H9 (cell line): Measurements from ENCODE around the gene EFCC1. TPM values are rescaled to one million over a fixed set of nuclear protein-coding genes. Genes with fewer than 3 reads are reported as not detected.

Experiments used
- DNase-seq: peaks from one replicate; pipeline ENCODE4 v3.0.0-alpha.2; 2017
- H2AFZ ChIP-seq: one replicate; pipeline ENCODE4 v1.6.1; 2013; ENCODE audit warnings: mild to moderate bottlenecking, low read length, control low read depth, moderate library complexity
- H2AK5ac ChIP-seq: 2 replicates; pipeline ENCODE4 v1.6.1; 2013; ENCODE audit warnings: low read length, control low read depth, mixed read lengths; ENCODE audit not compliant: insufficient read length
- H2BK120ac ChIP-seq: one replicate; pipeline ENCODE4 v1.6.1; 2013; ENCODE audit warnings: low read depth, mild to moderate bottlenecking, low read length, control low read depth, inconsistent platforms; ENCODE audit not compliant: poor library complexity, severe bottlenecking
- H2BK12ac ChIP-seq: 2 replicates; pipeline ENCODE4 v1.6.1; 2013; ENCODE audit warnings: low read length, control low read depth, mixed read lengths, low read depth; ENCODE audit not compliant: insufficient read length
- H2BK15ac ChIP-seq: 2 replicates; pipeline ENCODE4 v1.6.1; 2013; ENCODE audit warnings: low read depth, low read length, control low read depth
- H2BK20ac ChIP-seq: one replicate; pipeline ENCODE4 v1.6.1; 2013; ENCODE audit warnings: low read depth, mild to moderate bottlenecking, low read length, control low read depth, inconsistent platforms; ENCODE audit not compliant: poor library complexity, severe bottlenecking
- H2BK5ac ChIP-seq: 2 replicates; pipeline ENCODE4 v1.6.1; 2013; ENCODE audit warnings: low read length, control low read depth, mixed read lengths; ENCODE audit not compliant: insufficient read length
- H3K14ac ChIP-seq: 2 replicates; pipeline ENCODE4 v1.6.1; 2013; ENCODE audit warnings: low read length, control low read depth; ENCODE audit not compliant: insufficient read depth
- H3K18ac ChIP-seq: 2 replicates; pipeline ENCODE4 v1.6.1; 2013; ENCODE audit warnings: low read depth, mild to moderate bottlenecking, mixed read lengths, low read length, control low read depth; ENCODE audit not compliant: insufficient read length
- H3K23ac ChIP-seq: 2 replicates; pipeline ENCODE4 v1.6.1; 2013; ENCODE audit warnings: low read length, control low read depth, mixed read lengths, low read depth; ENCODE audit not compliant: insufficient read length
- H3K23me2 ChIP-seq: 2 replicates; pipeline ENCODE4 v1.6.1; 2013; ENCODE audit warnings: low read depth, mild to moderate bottlenecking, mixed read lengths, low read length, control low read depth; ENCODE audit not compliant: insufficient read length, poor library complexity, severe bottlenecking
- H3K27ac ChIP-seq: 2 replicates; pipeline ENCODE4 v1.5.1; 2013; ENCODE audit warnings: low read length, control low read depth, mixed read lengths, low read depth; ENCODE audit not compliant: insufficient read length
- H3K27me3 ChIP-seq: 2 replicates; pipeline ENCODE4 v1.6.1; 2013; ENCODE audit warnings: low read length, control low read depth, inconsistent platforms; ENCODE audit not compliant: insufficient read depth
- H3K4ac ChIP-seq: 2 replicates; pipeline ENCODE4 v1.6.1; 2013; ENCODE audit warnings: low read depth, mild to moderate bottlenecking, control low read depth, inconsistent platforms, low read length, moderate library complexity
- H3K4me1 ChIP-seq: 2 replicates; pipeline ENCODE4 v1.6.1; 2013; ENCODE audit warnings: low read length, control low read depth, inconsistent platforms; ENCODE audit not compliant: insufficient read depth
- H3K4me2 ChIP-seq: 2 replicates; pipeline ENCODE4 v1.6.1; 2013; ENCODE audit warnings: low read length, control low read depth, mixed read lengths; ENCODE audit not compliant: insufficient read length, insufficient read depth
- H3K56ac ChIP-seq: 2 replicates; pipeline ENCODE4 v1.6.1; 2013; ENCODE audit warnings: low read depth, mild to moderate bottlenecking, mixed read lengths, low read length, control low read depth; ENCODE audit not compliant: insufficient read length
- H3K79me1 ChIP-seq: 2 replicates; pipeline ENCODE4 v1.6.1; 2013; ENCODE audit warnings: low read depth, mild to moderate bottlenecking, moderate library complexity, low read length, control low read depth, inconsistent platforms; ENCODE audit not compliant: insufficient read depth, poor library complexity, severe bottlenecking
- H3K79me2 ChIP-seq: 2 replicates; pipeline ENCODE4 v1.6.1; 2013; ENCODE audit warnings: low read length, control low read depth, inconsistent platforms; ENCODE audit not compliant: insufficient read depth
- H3K9ac ChIP-seq: 2 replicates; pipeline ENCODE4 v1.6.1; 2013; ENCODE audit warnings: low read length, control low read depth, mixed read lengths; ENCODE audit not compliant: insufficient read length; ENCODE audit errors: extremely low read depth
- H3K9me3 ChIP-seq: one replicate; pipeline ENCODE4 v1.6.1; 2013; ENCODE audit warnings: low read depth, low read length, inconsistent platforms; ENCODE audit not compliant: control insufficient read depth
- H3T11ph ChIP-seq: one replicate; pipeline ENCODE4 v1.6.1; 2013; ENCODE audit warnings: mild to moderate bottlenecking, low read length, control low read depth, inconsistent platforms
- H4K20me1 ChIP-seq: one replicate; pipeline ENCODE4 v1.6.1; 2013; ENCODE audit not compliant: control insufficient read depth, insufficient read length, insufficient read depth
- H4K5ac ChIP-seq: 2 replicates; pipeline ENCODE4 v1.6.1; 2013; ENCODE audit warnings: low read depth, mild to moderate bottlenecking, mixed read lengths, low read length, control low read depth; ENCODE audit not compliant: insufficient read length
- H4K8ac ChIP-seq: replicated peaks from 2 replicates; pipeline ENCODE4 v1.6.1; 2013; ENCODE audit warnings: low read length, control low read depth, mixed read lengths, low read depth; ENCODE audit not compliant: insufficient read length
- H4K91ac ChIP-seq: 2 replicates; pipeline ENCODE4 v1.6.1; 2013; ENCODE audit warnings: low read depth, mild to moderate bottlenecking, moderate library complexity, mixed read lengths, low read length, control low read depth; ENCODE audit not compliant: insufficient read length
- H3K27ac Mint-ChIP-seq, 3 experiments: 2 replicates in 2 of 3; 3 replicates in 1 of 3; pipeline ENCODE4 v1.8.0; 2020 to 2021; ENCODE audit warnings: mixed read lengths in 3 of 3, mild to moderate bottlenecking in 1 of 3, moderate library complexity in 1 of 3
- H3K27me3 Mint-ChIP-seq: 2 replicates; pipeline ENCODE4 v1.8.0; 2021; ENCODE audit warnings: low read depth, mild to moderate bottlenecking, moderate library complexity, mixed read lengths
- H3K36me3 Mint-ChIP-seq, 3 experiments: 2 replicates in 2 of 3; 3 replicates in 1 of 3; pipeline ENCODE4 v1.8.0; 2020 to 2021; ENCODE audit warnings: low read depth in 3 of 3, mixed read lengths in 3 of 3; ENCODE audit not compliant: insufficient read depth in 1 of 3
- H3K4me1 Mint-ChIP-seq, 2 experiments: 2 replicates each; pipeline ENCODE4 v1.8.0; 2020; ENCODE audit warnings: mixed read lengths in 2 of 2
- H3K4me3 Mint-ChIP-seq, 2 experiments: 2 replicates in 1 of 2; 3 replicates in 1 of 2; pipeline ENCODE4 v1.8.0; 2020 to 2021; ENCODE audit warnings: mild to moderate bottlenecking in 2 of 2, mixed read lengths in 2 of 2, moderate library complexity in 1 of 2
- H3K9me3 Mint-ChIP-seq, 2 experiments: 2 replicates in 1 of 2; 3 replicates in 1 of 2; pipeline ENCODE4 v1.8.0; 2020; ENCODE audit warnings: mild to moderate bottlenecking in 2 of 2, mixed read lengths in 2 of 2, moderate library complexity in 1 of 2
- WGBS: extraction: QIAGEN DNeasy Blood & Tissue Kit; methylation state at CpG from one replicate; pipeline ENCODE4 v1.1.7; 2013; ENCODE audit warnings: missing lambda C conversion rate, low lambda C conversion rate, mixed read lengths; ENCODE audit not compliant: insufficient read length; ENCODE audit errors: extremely low coverage; 5-methylcytosine and 5-hydroxymethylcytosine counted together
- total RNA-seq: library from RNA; stranded (reverse); gene quantifications from 2 replicates; pipeline ENCODE4 v1.2.1, GENCODE V29; 2021
- TF ChIP-seq, protein P1 (sequence below): fragments of 200-600 bp; sonication (generic); conservative IDR thresholded peaks from 3 replicates; pipeline ENCODE4 v1.8.0; 2021; ENCODE audit warnings: antibody characterized with exemption, mild to moderate bottlenecking

EFCC1 gene
- total RNA-seq, 1 experiment from 2014 or later = 0.09 TPM

DNA sequence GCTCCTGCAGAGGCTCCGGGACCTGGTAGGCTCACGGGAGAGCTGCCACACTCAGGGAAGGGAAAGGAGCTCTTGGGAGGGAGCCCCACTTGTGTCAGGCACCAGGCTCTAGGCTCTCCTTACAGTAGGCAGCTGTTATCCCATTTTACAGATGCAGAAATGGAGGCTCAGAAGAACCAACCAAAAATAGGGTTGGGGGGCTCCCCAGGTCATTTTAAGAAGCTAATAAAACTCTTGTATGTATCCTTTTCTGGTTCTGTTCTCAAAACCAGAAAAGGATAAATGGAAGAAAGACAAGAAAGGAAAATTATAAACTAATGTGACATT is 36.0 kb downstream of the EFCC1 start:
- Histone ChIP-seq H3K9ac (no peak overlapping the region), H3K4me1 (no peaks in the 10 kb centered on the region; the same call in 1 of the 2 replicates), H3K79me1 (no peaks in the 10 kb centered on the region), H2BK20ac (no peak overlapping the region), H3K4me2 (no peak overlapping the region), H2BK5ac (no peak overlapping the region), H2AK5ac (no peak overlapping the region), H3T11ph (no peak overlapping the region), H2AFZ (no peak overlapping the region), H2BK12ac (no peak overlapping the region), H4K8ac (no peak overlapping the region), H2BK15ac (no peak overlapping the region), H3K27ac (no peak overlapping the region), H2BK120ac (no peak overlapping the region), H3K14ac (no peak overlapping the region), H3K79me2 (no peaks in the 10 kb centered on the region), H4K5ac (no peak overlapping the region), H3K9me3 (no peaks in the 10 kb centered on the region), H4K91ac (no peak overlapping the region), H3K4ac (no peak overlapping the region), H4K20me1 (no peaks in the 10 kb centered on the region), H3K56ac (no peak overlapping the region), H3K23me2 (no peaks in the 10 kb centered on the region), H3K23ac (no peak overlapping the region), H3K18ac (no peak overlapping the region), H3K27me3 (no peaks in the 10 kb centered on the region)
- TF ChIP-seq, protein P1, sequence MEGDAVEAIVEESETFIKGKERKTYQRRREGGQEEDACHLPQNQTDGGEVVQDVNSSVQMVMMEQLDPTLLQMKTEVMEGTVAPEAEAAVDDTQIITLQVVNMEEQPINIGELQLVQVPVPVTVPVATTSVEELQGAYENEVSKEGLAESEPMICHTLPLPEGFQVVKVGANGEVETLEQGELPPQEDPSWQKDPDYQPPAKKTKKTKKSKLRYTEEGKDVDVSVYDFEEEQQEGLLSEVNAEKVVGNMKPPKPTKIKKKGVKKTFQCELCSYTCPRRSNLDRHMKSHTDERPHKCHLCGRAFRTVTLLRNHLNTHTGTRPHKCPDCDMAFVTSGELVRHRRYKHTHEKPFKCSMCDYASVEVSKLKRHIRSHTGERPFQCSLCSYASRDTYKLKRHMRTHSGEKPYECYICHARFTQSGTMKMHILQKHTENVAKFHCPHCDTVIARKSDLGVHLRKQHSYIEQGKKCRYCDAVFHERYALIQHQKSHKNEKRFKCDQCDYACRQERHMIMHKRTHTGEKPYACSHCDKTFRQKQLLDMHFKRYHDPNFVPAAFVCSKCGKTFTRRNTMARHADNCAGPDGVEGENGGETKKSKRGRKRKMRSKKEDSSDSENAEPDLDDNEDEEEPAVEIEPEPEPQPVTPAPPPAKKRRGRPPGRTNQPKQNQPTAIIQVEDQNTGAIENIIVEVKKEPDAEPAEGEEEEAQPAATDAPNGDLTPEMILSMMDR = no peak
- H3K9me3 Mint-ChIP-seq = no peaks in the 10 kb centered on the region
- no CpG with 5 or more reads among the region's 2 CpGs for WGBS
- no peak overlapping the region for H3K27ac Mint-ChIP-seq
- no peaks in the 10 kb centered on the region for H3K36me3 Mint-ChIP-seq
- no peak overlapping the region for H3K4me3 Mint-ChIP-seq
- H3K4me1 Mint-ChIP-seq = peaks cover 15 to 33% of the 10 kb centered on the region in 2 experiments
- no peak for DNase-seq
- peaks cover 4% of the 10 kb centered on the region for H3K27me3 Mint-ChIP-seq
